Adrenal gland (tissue), 5 donors: ENCODE measurements around the gene RAC3.

Experiments
- CTCF ChIP-seq, 6 experiments: fragments of 450-650 bp in 4 of 6; fragments of 200-600 bp in 2 of 6; sonication (generic) in 1 of 6; IDR thresholded peaks; 1 replicate in 5 of 6; 2 replicates in 1 of 6; pipeline versions ENCODE4 v1.5.1 to v1.8.0; 2016 to 2021; ENCODE audit warnings: antibody characterized with exemption in 6 of 6, mild to moderate bottlenecking in 2 of 6, moderate library complexity in 1 of 6
- POLR2A ChIP-seq, 2 donors: fragments of 450-650 bp; IDR thresholded peaks; one replicate each; pipeline ENCODE4 v1.6.1; 2017; ENCODE audit warnings: antibody characterized with exemption in 2 of 2, mild to moderate bottlenecking in 2 of 2, moderate library complexity in 1 of 2
- donor health status: DM: no; HTN: no; CAD: no.

- TF ChIP-seq CTCF (IDR thresholded peaks at IDR 0.05), result no peak
- TF ChIP-seq POLR2A (IDR thresholded peaks at IDR 0.05), result no peak
These were observed 12.3 kb upstream of the RAC3 start for GRCh38 chr17:82018989-82019689.
